Activated T-helper 2 cell treated with anti-CD3 and anti-CD28 coated beads, Interferon-gamma antibody, Interleukin-2, Interleukin-4, amounts not matched to agents 10 μg/mL and 5 μg/mL and 100 μg/mL, durations not matched to agents 14 hours and 24 hours and 36 hours (primary cell): ENCODE measurements around the gene SND1. TPM values are rescaled to one million over a fixed set of nuclear protein-coding genes. Genes with fewer than 3 reads are reported as not detected.

Experiments
- DNase-seq: peaks from one replicate; pipeline ENCODE4 v3.0.0; 2021; ENCODE audit warnings: low spot score
- H3K27ac Mint-ChIP-seq: one replicate; pipeline ENCODE4 v1.8.0; 2021; ENCODE audit warnings: mixed read lengths
- H3K27me3 Mint-ChIP-seq: one replicate; pipeline ENCODE4 v1.8.0; 2021; ENCODE audit warnings: low read depth, mixed read lengths
- H3K36me3 Mint-ChIP-seq: one replicate; pipeline ENCODE4 v1.8.0; 2021; ENCODE audit warnings: low read depth, mixed read lengths
- H3K4me1 Mint-ChIP-seq: one replicate; pipeline ENCODE4 v1.8.0; 2021; ENCODE audit warnings: low read depth, mixed read lengths
- H3K4me3 Mint-ChIP-seq: one replicate; pipeline ENCODE4 v1.8.0; 2021; ENCODE audit warnings: low read depth, mild to moderate bottlenecking, moderate library complexity, mixed read lengths
- H3K9me3 Mint-ChIP-seq: one replicate; pipeline ENCODE4 v1.8.0; 2021; ENCODE audit warnings: mixed read lengths
- intact Hi-C: fragments of 100-400 bp; cut with micrococcal nuclease; formaldehyde crosslinking; loops from one replicate; pipeline ENCODE4 v1.15.1; 2023
- total RNA-seq: library from RNA; stranded (reverse); gene quantifications from 2 replicates; pipeline ENCODE4 v1.2.3, GENCODE V29; 2022

Gene SND1
- total RNA-seq, 1 donor from 2014 or later: 311 TPM

GRCh38 chr7:127873715-127874636 is 222.0 kb downstream of the SND1 start:
- Mint-ChIP-seq H3K4me3 (no peak overlapping the region), H3K27ac (peak overlapping the region; percentile 13), H3K36me3 (peaks cover 26% of the 10 kb centered on the region), H3K4me1 (peaks cover 23% of the 10 kb centered on the region), H3K27me3 (no peaks in the 10 kb centered on the region), H3K9me3 (no peaks in the 10 kb centered on the region)
- no peak for DNase-seq
- intact Hi-C loops: loop anchor here (1.0 kb wide), 4 partner anchors 17 to 31 kb away; no protein-coding TSS in a partner anchor

- H3K27me3 Mint-ChIP-seq: no peaks in the 10 kb centered on the region
- H3K27ac Mint-ChIP-seq: no peak overlapping the region
- no peak overlapping the region for H3K4me3 Mint-ChIP-seq
- H3K4me1 Mint-ChIP-seq: peaks cover 23% of the 10 kb centered on the region
- DNase-seq: no peak
- peaks cover 18% of the 10 kb centered on the region for H3K36me3 Mint-ChIP-seq
- no peaks in the 10 kb centered on the region for H3K9me3 Mint-ChIP-seq
- intact Hi-C loops: loop anchor here (1.0 kb wide), 4 partner anchors 18 to 30 kb away; no protein-coding TSS in a partner anchor
Measured at GRCh38 chr7:127874951-127875608, 223.1 kb downstream of the SND1 start.

- Mint-ChIP-seq H3K36me3 (peaks cover 20% of the 10 kb centered on the region), H3K4me3 (no peak overlapping the region), H3K27me3 (no peaks in the 10 kb centered on the region), H3K4me1 (peaks cover 33% of the 10 kb centered on the region), H3K9me3 (no peaks in the 10 kb centered on the region), H3K27ac (no peak overlapping the region)
- intact Hi-C loops: no loop called here
- DNase-seq: no peak
Measured at GRCh38 chr7:127876393-127876792, 224.4 kb downstream of the SND1 start.

DNA sequence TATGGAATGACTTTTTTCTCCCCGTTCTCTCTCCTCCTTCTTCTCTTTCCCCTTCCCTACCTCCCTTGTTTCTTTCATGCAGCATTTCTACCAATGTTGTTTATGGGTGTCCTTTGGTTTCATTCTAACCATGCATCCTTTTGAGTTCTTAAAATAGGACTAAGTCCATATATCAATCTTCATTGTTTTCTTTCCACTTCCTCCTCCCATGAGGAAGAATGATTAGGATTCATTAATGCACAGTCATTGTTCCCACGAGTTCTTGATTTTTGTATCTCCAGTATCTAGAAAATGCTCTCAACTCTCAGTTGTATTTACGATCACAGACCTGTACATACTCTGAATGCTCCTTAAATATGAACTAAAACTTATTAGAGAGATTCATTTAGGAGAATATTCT is 226.0 kb downstream of the SND1 start:
- H3K4me3 Mint-ChIP-seq: no peak overlapping the region
- no peaks in the 10 kb centered on the region for H3K27me3 Mint-ChIP-seq
- no peak overlapping the region for H3K27ac Mint-ChIP-seq
- DNase-seq: no peak
- peaks cover 20% of the 10 kb centered on the region for H3K36me3 Mint-ChIP-seq
- intact Hi-C loops: no loop called here
- no peaks in the 10 kb centered on the region for H3K9me3 Mint-ChIP-seq
- peaks cover 29% of the 10 kb centered on the region for H3K4me1 Mint-ChIP-seq

GRCh38 chr7:127878791-127879190 is 226.8 kb downstream of the SND1 start:
- Mint-ChIP-seq H3K9me3 (no peaks in the 10 kb centered on the region), H3K36me3 (peaks cover 23% of the 10 kb centered on the region), H3K4me1 (peaks cover 24% of the 10 kb centered on the region), H3K27ac (no peak overlapping the region), H3K27me3 (no peaks in the 10 kb centered on the region), H3K4me3 (no peak overlapping the region)
- intact Hi-C loops: no loop called here
- no peak for DNase-seq

DNA sequence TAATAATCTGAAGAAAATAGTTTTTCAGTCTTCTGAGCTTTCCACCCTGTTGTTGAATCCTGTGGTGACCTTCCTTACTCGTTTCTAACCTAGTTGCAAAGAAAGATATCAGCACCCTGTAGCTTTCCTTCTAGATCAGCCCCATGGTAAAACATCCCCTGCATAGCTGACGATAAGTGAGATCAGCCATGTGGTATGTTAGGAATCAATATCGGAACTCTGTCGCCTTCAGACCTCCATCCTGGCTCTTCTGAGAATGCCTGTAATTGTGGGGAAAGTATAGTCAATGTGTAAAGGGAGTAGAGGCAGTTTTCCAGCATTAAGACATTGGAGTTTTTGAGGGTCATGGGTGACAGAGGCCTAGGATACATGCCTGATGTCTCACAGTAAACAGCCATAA is 227.4 kb downstream of the SND1 start:
- Mint-ChIP-seq H3K36me3 (peaks cover 20% of the 10 kb centered on the region), H3K4me1 (peaks cover 17% of the 10 kb centered on the region), H3K9me3 (no peaks in the 10 kb centered on the region), H3K27ac (no peak overlapping the region), H3K4me3 (no peak overlapping the region), H3K27me3 (no peaks in the 10 kb centered on the region)
- no peak for DNase-seq
- intact Hi-C loops: no loop called here

- no peak for DNase-seq
- intact Hi-C loops: no loop called here
- Mint-ChIP-seq H3K4me3 (no peak overlapping the region), H3K36me3 (peaks cover 23% of the 10 kb centered on the region), H3K4me1 (peaks cover 16% of the 10 kb centered on the region), H3K27me3 (no peaks in the 10 kb centered on the region), H3K9me3 (no peaks in the 10 kb centered on the region), H3K27ac (no peak overlapping the region)
Measured at GRCh38 chr7:127879942-127880341, 227.9 kb downstream of the SND1 start.

GRCh38 chr7:127880454-127880853 is 228.5 kb downstream of the SND1 start:
- intact Hi-C loops: no loop called here
- H3K4me1 Mint-ChIP-seq: peaks cover 17% of the 10 kb centered on the region
- DNase-seq: no peak
- H3K4me3 Mint-ChIP-seq: no peak overlapping the region
- peaks cover 18% of the 10 kb centered on the region for H3K36me3 Mint-ChIP-seq
- no peak overlapping the region for H3K27ac Mint-ChIP-seq
- H3K9me3 Mint-ChIP-seq: no peaks in the 10 kb centered on the region
- H3K27me3 Mint-ChIP-seq: no peaks in the 10 kb centered on the region

DNA sequence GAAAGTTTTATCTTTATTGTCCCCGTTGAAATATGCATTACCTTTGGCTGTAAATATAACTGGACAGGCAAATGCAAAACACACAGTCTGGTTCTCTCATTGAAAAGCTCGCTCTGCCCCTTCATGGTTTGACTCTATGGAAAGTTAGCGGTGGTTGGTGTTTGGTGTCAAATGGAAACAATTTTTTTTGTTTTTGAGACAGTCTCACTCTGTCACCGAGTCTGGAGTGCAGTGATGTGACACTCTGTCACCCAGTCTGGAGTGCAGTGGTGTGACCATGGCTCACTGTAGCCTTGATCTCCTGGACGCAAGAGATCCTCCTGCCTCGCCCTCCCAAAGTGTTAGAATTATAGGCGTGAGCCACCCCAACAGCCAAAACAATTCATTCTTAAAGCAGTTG is 229.6 kb downstream of the SND1 start:
- no peak for DNase-seq
- H3K9me3 Mint-ChIP-seq: no peaks in the 10 kb centered on the region
- no peak overlapping the region for H3K4me3 Mint-ChIP-seq
- H3K4me1 Mint-ChIP-seq: peaks cover 17% of the 10 kb centered on the region
- H3K27me3 Mint-ChIP-seq: no peaks in the 10 kb centered on the region
- H3K36me3 Mint-ChIP-seq: peaks cover 16% of the 10 kb centered on the region
- intact Hi-C loops: no loop called here
- peak overlapping the region; percentile 45 for H3K27ac Mint-ChIP-seq

DNA sequence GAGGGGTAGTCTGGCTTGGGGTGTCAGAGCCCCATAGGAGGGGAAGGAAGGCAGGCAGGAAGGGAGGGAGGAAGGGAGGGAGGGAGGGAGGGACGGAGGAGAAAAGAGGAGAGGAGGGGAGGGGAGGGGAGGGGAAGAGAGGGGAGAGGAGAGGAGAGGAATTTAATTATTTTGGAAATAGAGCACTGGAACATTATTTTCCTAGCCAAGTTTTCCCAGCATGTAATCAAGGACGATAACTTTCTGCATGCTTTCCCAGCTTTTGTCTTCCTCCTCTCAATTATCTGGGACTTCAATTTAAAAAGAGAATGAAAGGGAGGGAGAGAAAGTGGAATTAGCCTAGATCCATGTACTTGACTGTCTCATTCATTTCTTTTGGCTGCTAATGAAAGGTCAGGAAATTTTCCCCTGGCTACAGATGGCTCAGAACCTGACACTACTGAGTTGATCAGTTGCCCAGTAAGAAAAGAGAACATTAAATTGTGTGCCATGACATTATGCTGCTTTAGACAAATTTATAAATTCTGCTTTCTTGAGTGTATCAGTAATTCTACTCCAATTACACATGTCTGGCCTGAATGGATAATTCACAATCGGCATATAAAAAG is 230.4 kb downstream of the SND1 start:
- H3K4me1 Mint-ChIP-seq: peaks cover 20% of the 10 kb centered on the region
- no peak overlapping the region for H3K4me3 Mint-ChIP-seq
- no peaks in the 10 kb centered on the region for H3K9me3 Mint-ChIP-seq
- no peaks in the 10 kb centered on the region for H3K27me3 Mint-ChIP-seq
- intact Hi-C loops: no loop called here
- no peak overlapping the region for H3K27ac Mint-ChIP-seq
- H3K36me3 Mint-ChIP-seq: peaks cover 23% of the 10 kb centered on the region
- DNase-seq: no peak

DNA sequence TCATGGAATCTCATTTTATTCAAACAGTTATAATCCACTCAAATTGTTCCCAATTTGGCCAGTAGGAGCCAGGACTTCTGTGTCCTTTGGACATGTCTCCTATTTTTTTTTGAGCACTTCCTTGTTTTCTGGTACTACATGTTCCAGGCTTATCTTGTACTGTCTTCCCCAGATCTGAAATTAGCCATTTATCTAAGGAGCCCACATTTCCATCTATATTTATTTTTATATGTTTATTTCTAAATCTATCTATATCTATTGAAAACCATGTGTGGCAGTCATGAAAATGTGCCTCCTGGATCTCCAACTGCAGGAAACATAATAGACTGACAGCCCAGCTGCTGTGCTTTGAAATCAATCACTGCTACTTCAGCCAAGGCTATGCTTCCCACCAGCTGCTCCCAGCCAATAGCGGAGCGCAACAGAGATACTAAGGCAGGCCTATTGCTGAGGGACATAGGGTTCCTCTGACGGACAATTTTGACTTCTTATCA is 232.1 kb downstream of the SND1 start:
- DNase-seq: no peak
- peaks cover 22% of the 10 kb centered on the region for H3K4me1 Mint-ChIP-seq
- H3K4me3 Mint-ChIP-seq: no peak overlapping the region
- H3K36me3 Mint-ChIP-seq: peaks cover 38% of the 10 kb centered on the region
- intact Hi-C loops: no loop called here
- H3K9me3 Mint-ChIP-seq: no peaks in the 10 kb centered on the region
- no peak overlapping the region for H3K27ac Mint-ChIP-seq
- no peaks in the 10 kb centered on the region for H3K27me3 Mint-ChIP-seq

DNA sequence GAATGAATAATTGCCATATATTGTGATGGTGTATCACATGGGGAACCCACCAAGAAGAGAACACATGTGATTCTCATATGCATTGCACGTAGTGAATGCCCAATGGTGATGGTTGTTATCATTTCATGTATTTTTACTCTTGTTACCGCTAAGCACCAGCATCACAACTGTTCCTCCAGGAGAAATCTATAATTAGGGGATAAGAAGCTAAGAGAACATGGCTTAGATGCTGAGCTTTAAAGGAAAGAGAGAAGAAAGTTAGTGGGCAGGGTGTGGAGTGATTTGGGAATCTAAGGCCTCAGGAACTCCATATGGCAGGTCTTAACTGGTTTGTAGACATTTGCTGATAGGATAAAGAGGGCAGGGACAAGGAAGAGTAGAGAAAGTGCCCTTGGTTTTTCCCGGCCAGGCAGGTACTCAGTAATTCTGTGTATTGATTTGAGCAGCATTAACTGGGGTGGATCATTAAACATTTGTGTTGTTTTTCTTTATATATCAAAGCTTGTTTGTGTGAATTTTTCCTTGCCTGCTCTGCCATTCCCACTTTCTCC is 233.3 kb downstream of the SND1 start:
- no peak overlapping the region for H3K27ac Mint-ChIP-seq
- H3K4me1 Mint-ChIP-seq: peaks cover 24% of the 10 kb centered on the region
- no peak overlapping the region for H3K4me3 Mint-ChIP-seq
- no peaks in the 10 kb centered on the region for H3K27me3 Mint-ChIP-seq
- intact Hi-C loops: no loop called here
- peaks cover 49% of the 10 kb centered on the region for H3K36me3 Mint-ChIP-seq
- no peaks in the 10 kb centered on the region for H3K9me3 Mint-ChIP-seq
- DNase-seq: no peak
